B cell (primary cell): ENCODE measurements around the gene CSNK2A2.

Experiments
- CTCF ChIP-seq: fragments of 200-600 bp; IDR thresholded peaks from one replicate; pipeline ENCODE4 v1.8.0; 2022; ENCODE audit warnings: antibody characterized with exemption, mild to moderate bottlenecking
- EZH2 ChIP-seq: IDR thresholded peaks from 2 replicates; pipeline ENCODE4 v1.6.1; 2012; ENCODE audit warnings: borderline replicate concordance, low read depth, mild to moderate bottlenecking, moderate library complexity, low read length; ENCODE audit not compliant: insufficient read depth, poor library complexity, severe bottlenecking

- TF ChIP-seq CTCF (no peak), EZH2 (no peak)
Observed at GRCh38 chr16:58170223-58170622, 27.7 kb downstream of the CSNK2A2 start.
